ENCODE data around the gene APOBEC3F. TPM values are rescaled to one million over a fixed set of nuclear protein-coding genes. Genes with fewer than 3 reads are reported as not detected.
A peak's percentile ranks its signal among the peaks of the same experiment; 100 is the strongest.
"Not testable (repeated sequence)": the region's sequence is repeated elsewhere in the genome, so short reads cannot be mapped to it uniquely, and the experiment has no call there.

APOBEC3F gene
- total RNA-seq, result 1 to 10 TPM in 3 of 4 donors, not detected in 1; 2.6 to 6.8 (median 4.8) TPM

DNA sequence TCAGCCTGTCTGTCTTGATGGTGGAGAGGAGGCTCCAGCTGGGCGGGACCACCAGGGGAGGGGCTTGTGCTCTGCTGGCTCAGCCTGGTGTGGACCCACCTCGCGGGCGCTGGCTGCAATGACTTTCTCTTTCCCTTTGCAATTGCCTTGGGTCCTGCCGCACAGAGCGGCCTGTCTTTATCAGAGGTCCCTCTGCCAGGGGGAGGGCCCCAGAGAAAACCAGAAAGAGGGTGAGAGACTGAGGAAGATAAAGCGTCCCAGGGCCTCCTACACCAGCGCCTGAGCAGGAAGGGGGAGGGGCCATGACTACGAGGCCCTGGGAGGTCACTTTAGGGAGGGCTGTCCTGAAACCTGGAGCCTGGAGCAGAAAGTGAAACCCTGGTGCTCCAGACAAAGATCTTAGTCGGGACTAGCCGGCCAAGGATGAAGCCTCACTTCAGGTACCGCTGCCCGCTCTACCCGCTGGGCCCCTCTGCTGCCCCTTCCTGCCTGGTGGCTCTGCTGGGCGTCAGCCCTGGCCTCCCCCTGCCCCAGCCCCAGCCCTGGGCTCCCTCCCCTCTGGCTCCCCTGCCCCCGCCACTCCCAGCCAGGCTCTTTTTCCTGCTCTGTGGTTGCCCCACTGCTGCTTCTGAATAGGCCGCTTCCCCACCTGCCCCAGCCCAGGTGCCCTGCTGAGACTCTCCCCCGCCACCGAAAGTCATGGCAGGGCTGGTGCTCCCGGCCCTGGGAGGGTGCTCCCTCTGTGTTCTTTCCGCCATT lies at the start of gene APOBEC3F:
TSS of gene APOBEC3F (plus strand) at position 327 of the 759 bp plus-strand sequence. CDS start at position 424, 97 bp downstream.
- TF ChIP-seq POLR2AphosphoS5 (IDR thresholded peaks at IDR 0.05) (peak in 2 of 3 donors; percentile 32 to 40), POLR2A (IDR thresholded peaks at IDR 0.05) (peak; percentile 67)
- TF ChIP-seq, protein P1, sequence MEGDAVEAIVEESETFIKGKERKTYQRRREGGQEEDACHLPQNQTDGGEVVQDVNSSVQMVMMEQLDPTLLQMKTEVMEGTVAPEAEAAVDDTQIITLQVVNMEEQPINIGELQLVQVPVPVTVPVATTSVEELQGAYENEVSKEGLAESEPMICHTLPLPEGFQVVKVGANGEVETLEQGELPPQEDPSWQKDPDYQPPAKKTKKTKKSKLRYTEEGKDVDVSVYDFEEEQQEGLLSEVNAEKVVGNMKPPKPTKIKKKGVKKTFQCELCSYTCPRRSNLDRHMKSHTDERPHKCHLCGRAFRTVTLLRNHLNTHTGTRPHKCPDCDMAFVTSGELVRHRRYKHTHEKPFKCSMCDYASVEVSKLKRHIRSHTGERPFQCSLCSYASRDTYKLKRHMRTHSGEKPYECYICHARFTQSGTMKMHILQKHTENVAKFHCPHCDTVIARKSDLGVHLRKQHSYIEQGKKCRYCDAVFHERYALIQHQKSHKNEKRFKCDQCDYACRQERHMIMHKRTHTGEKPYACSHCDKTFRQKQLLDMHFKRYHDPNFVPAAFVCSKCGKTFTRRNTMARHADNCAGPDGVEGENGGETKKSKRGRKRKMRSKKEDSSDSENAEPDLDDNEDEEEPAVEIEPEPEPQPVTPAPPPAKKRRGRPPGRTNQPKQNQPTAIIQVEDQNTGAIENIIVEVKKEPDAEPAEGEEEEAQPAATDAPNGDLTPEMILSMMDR (IDR thresholded peaks at IDR 0.05), result peak in 1 of 5 experiments; percentile 15
- H3K9me3 ChIP-seq; H3K27me3 ChIP-seq; H3K36me3 ChIP-seq; intact Hi-C loops (cut with DNase I; ENCODE audit: low total_unique reads); in situ Hi-C loops (cut with MboI; ENCODE audit: low pct_ligation_motif_present in 1 of 4, low pct_unique_long_range_greater_than_20kb in 1 of 4, low sequenced_read_pairs in 3 of 4): not testable (repeated sequence)
- 0% methylated on average over 20 of the region's 21 CpGs; no CpG with 5 or more reads in 1 of the 2 donors for WGBS, 2 donors (ENCODE audit: low coverage in 1 of 2)
- DNase-seq, result peak; percentile 68
- peaks cover 7 to 15% (median 9%) of the 10 kb centered on the region in 4 donors for H3K4me1 ChIP-seq
- H3K27ac ChIP-seq, result peak within 1 kb of the TSS; percentile 85 to 97 (median 92)
- H3K4me3 ChIP-seq, result peak within 1 kb of the TSS; percentile 50 to 74 (median 65)

DNA sequence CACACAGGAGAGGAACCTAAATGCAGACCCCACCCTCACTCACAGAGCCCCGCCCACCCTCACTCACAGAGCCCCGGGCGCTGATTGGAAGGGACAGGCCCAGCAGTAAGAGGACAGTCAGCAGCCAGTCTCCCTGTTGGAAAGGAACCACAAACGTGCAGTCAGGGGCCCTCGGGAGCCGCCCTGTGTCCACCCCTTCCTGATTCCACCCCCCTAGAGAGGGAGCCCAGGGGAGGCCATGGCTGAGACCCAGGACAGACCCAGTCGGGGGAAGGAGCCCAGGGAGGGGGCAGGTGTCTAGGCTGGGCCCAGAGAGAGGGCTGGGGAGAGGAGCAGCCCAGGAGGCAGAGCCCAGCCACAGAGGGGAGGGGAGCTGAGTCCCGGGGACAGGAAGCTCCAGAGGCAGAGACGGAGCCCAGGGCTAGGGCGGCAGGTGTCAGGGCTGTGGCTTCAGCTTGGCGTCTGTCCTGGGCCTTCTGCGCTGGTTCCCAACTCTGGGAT lies 47.7 kb upstream of the APOBEC3F start:
- H3K9me3 ChIP-seq; H3K27me3 ChIP-seq; H3K36me3 ChIP-seq; intact Hi-C loops (cut with DNase I; ENCODE audit: low total_unique reads); H3K27ac ChIP-seq; H3K4me3 ChIP-seq; H3K4me1 ChIP-seq; in situ Hi-C loops (cut with MboI; ENCODE audit: low pct_ligation_motif_present in 1 of 4, low pct_unique_long_range_greater_than_20kb in 1 of 4, low sequenced_read_pairs in 3 of 4): not testable (repeated sequence)
- DNase-seq, result peak; percentile 36
- 38% methylated on average over 8 of the region's 12 CpGs; no CpG with 5 or more reads in 1 of the 2 donors for WGBS, 2 donors (ENCODE audit: low coverage in 1 of 2)

DNA sequence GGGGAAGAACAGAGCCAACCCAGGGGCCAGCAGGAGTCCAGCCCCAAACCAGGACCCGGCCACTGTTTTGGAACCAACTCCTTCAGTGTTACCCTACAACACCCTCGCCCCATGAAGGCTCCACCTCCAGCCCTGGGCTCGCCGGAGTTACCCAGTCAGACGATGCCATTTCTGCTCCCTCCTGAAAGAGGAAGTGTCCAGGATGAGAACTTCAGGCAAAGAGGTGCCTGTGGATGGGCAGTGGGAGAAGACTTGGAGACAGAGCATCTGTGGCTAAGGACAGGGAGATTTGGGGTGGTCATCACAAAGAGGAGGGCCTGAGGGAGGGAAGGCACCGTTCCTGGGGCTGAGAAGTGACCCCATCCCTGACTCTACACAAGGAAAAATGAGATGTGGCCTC lies 44.6 kb upstream of the APOBEC3F start:
- H3K9me3 ChIP-seq, result peaks cover 0 to 4% of the 10 kb centered on the region in 2 donors
- H3K4me1 ChIP-seq, result no peaks in the 10 kb centered on the region
- TF ChIP-seq, protein P1 (IDR thresholded peaks at IDR 0.05), result no peak
- in situ Hi-C loops (cut with MboI; ENCODE audit: low pct_ligation_motif_present in 1 of 4, low pct_unique_long_range_greater_than_20kb in 1 of 4, low sequenced_read_pairs in 3 of 4), result loop anchor here in 1 of 4 donors (5.0 kb wide), 1 partner anchor 49 kb away; no protein-coding TSS in a partner anchor
- 67 to 85% methylated on average over 4 to 6 of the region's 6 CpGs for WGBS, 2 donors (ENCODE audit: low coverage in 1 of 2)
- no peak overlapping the region for H3K27ac ChIP-seq
- no peak for DNase-seq
- H3K27me3 ChIP-seq, result peaks cover 5% of the 10 kb centered on the region
- H3K4me3 ChIP-seq, result no peak overlapping the region
- intact Hi-C loops (cut with DNase I; ENCODE audit: low total_unique reads), result no loop called here
- no peaks in the 10 kb centered on the region for H3K36me3 ChIP-seq

DNA sequence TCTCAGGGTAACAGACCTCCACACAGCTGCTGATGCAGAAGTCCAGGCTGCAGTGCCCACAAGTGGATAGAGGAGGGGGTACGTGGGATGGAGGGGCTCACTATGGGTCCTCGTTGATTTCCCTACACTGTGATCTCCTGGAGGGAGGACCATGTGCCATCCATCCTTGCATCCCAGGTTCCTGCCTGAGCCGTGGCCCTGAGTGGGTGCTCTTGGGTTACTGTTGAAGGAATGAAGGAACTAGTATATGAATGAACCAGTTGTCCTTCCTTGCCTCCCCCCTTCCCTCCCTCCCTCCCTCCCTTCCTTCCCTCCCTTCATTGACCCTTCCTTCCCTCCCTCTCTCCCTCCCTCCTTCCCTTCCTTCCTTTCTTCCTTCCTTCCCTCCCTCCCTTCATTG lies 43.1 kb upstream of the APOBEC3F start:
- 88% methylated on average over 3 of the region's 3 CpGs; no CpG with 5 or more reads in 1 of the 2 donors for WGBS, 2 donors (ENCODE audit: low coverage in 1 of 2)
- in situ Hi-C loops (cut with MboI; ENCODE audit: low pct_ligation_motif_present in 1 of 4, low pct_unique_long_range_greater_than_20kb in 1 of 4, low sequenced_read_pairs in 3 of 4), result loop anchor here in 1 of 4 donors (5.0 kb wide), 1 partner anchor 50 kb away; no protein-coding TSS in a partner anchor

More for the DNA sequence above, 43.1 kb upstream of the APOBEC3F start:
- no peak overlapping the region for H3K27ac ChIP-seq
- no peaks in the 10 kb centered on the region for H3K36me3 ChIP-seq
- TF ChIP-seq POLR2AphosphoS5 (IDR thresholded peaks at IDR 0.05) (no peak), EP300 (IDR thresholded peaks at IDR 0.05; ENCODE audit: low read depth) (no peak), POLR2A (IDR thresholded peaks at IDR 0.05) (no peak)
- TF ChIP-seq, protein P1 (IDR thresholded peaks at IDR 0.05), result no peak
- intact Hi-C loops (cut with DNase I; ENCODE audit: low total_unique reads), result no loop called here
- H3K4me1 ChIP-seq, result no peaks in the 10 kb centered on the region
- H3K9me3 ChIP-seq, result peaks cover 0 to 4% of the 10 kb centered on the region in 2 donors
- no peak overlapping the region for H3K4me3 ChIP-seq
- peaks cover 5% of the 10 kb centered on the region for H3K27me3 ChIP-seq
- no peak for DNase-seq
